GM19463 (cell line): Measurements from ENCODE around the gene POM121L2.

Experiments
- ATAC-seq: cut with Tn5 transposase; IDR thresholded peaks from one replicate; pipeline ENCODE4 v1.9.1; 2021; ENCODE audit warnings: mild to moderate bottlenecking, moderate library complexity; ENCODE audit not compliant: unreplicated experiment

Gene POM121L2

DNA sequence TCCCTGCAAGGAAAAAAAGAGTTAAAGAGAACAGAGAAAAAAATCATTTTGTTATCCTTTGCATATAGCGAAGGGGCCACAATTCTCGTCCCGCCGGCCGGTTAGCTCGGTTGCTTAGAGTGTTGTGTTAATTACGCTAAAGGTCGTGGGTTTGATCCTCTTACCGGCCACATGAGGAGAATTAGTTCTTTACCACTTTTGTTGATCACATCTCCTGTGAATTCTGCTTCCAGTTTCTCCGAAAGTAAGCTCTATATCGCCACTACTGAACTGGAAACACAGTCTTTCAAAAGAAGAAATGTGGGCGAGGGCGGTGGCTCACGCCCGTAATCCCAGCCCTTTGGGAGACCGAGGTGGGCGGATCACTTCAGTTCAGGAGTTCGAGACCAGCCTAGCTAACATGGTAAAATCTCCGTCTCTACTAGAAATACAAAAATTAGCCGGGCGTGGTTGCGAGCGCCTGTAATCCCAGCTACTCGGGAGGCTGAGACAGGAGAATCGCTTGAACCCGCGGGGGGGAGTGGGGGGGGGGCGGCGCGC, 51.2 kb downstream of the POM121L2 start:
- no peak for ATAC-seq

- no peak for ATAC-seq
Measured at GRCh38 chr6:27260369-27260768, 51.7 kb downstream of the POM121L2 start.
